Left renal cortex interstitium (tissue), 4 donors: ENCODE results near the gene THRB. TPM values are rescaled to one million over a fixed set of nuclear protein-coding genes. Genes with fewer than 3 reads are reported as not detected.

ENCODE experiments used
- DNase-seq, 4 donors: peaks; one replicate each; pipeline ENCODE4 v3.0.0-alpha.2; 2013; ENCODE audit warnings: low read depth in 4 of 4, low spot score in 2 of 4, missing footprints in 1 of 4
- polyA plus RNA-seq, 4 donors: library from polyadenylated mRNA; unstranded; fragments of 120-200 nt; gene quantifications; one replicate each; pipeline ENCODE4 v1.2.1, GENCODE V29; 2013; ENCODE audit not compliant: insufficient read length in 4 of 4

The THRB gene
- polyA plus RNA-seq, 4 donors, result 20.3 to 28.7 (median 27.2) TPM

GRCh38 chr3:24162929-24163328 lies 331.7 kb downstream of the THRB start:
- no peak for DNase-seq

DNA sequence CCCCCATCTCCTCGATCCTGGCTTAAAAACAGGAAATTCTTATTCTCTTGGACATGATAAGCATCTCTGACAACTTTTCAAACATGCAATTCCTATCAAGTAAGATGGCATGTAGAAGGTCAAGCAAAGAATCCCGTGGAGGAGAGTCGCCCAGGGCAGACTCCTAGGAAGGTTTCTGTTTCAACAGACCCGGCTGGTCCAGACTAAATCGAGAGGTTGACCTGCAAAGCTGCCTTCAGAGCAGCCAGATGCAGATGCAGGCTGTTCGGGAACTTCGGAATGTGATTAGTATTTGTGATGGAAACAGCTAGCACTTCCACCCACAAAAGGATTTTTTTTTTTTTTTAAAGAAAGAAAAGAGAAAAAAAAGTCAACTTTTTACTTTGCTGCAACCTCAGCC lies 332.8 kb downstream of the THRB start:
- DNase-seq, result no peak

- peak in 1 of 4 donors; percentile 7 for DNase-seq
Measured at GRCh38 chr3:24160424-24161095, 334.1 kb downstream of the THRB start.

- no peak for DNase-seq
Measured at GRCh38 chr3:24158761-24159454, 335.7 kb downstream of the THRB start.

- no peak for DNase-seq
Measured at GRCh38 chr3:24157106-24157505, 337.5 kb downstream of the THRB start.

DNA sequence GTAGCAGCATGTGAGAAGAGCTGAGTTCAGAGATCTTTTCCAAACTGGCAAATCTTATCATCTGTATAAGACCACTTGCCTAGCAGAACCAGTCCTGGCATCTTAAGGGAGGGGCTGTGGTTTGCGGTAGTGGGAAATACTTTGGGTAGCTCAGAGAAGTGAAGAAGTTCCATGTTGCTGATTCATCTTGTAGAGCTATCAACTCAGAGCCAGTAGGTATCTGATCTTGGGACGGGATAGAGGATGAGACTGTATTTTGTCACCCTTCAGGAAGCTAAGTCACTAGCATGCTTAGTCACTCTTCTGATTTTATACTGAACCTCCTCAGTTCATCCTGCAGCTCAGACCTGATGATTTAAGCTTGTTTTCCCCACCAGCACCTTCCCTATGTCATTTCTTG lies 338.2 kb downstream of the THRB start:
- no peak for DNase-seq

DNA sequence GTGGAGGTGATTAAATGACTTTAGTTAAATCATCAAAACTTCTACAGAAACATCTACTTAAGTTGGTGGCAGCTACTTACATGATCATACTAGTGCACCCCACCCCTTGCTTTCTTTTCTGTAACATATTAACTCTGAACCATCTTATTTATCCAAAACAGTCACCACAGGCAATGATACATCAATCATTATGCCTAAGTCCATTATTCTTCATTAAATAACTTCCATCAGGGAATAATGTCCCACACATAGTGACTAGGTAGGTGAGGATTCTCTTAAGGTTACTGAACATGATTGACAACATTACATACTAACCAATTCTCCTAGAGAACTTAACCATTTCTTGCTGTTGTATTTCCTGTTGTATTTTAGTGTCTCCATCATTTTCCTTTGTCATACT lies 339.4 kb downstream of the THRB start:
- DNase-seq, result no peak

DNA sequence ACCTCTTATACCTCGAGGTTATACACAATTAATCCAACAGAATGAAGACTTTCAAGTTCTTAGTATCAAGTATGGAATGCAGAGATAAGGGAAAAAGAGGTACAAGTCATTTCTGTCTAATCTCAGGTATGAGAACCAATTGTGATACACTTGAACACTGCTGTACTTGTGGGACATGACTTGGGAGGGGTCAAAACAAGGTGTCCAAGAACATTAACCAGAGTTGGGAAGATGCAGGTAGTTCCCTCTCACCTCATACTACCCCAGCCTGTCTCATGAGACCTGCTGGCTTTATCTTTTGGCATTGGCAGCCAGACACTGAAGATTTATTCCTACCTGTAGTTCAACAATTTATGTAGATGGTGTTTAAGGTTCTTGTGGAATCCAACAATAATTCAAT lies 339.9 kb downstream of the THRB start:
- no peak for DNase-seq

GRCh38 chr3:24154013-24154695 lies 340.5 kb downstream of the THRB start:
- no peak for DNase-seq

DNA sequence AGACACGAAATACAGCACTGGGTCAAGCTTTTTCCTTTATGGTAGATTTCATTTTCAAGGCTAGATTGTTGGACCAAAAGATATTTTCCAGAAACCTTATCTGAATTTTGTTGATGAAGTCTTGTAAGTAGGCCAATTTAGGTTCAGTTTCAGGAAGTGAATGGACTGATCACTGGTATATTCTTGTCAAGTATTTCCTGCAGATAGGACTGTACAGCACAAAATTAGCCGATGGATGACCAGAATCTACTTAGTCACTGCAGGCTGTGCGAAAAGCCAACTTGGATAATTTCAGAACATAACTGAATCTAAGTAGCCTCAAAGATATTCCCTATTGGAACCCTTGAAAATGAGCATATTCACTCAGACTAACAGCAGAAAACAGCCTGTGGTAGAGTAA lies 343.1 kb downstream of the THRB start:
- DNase-seq, result no peak

DNA sequence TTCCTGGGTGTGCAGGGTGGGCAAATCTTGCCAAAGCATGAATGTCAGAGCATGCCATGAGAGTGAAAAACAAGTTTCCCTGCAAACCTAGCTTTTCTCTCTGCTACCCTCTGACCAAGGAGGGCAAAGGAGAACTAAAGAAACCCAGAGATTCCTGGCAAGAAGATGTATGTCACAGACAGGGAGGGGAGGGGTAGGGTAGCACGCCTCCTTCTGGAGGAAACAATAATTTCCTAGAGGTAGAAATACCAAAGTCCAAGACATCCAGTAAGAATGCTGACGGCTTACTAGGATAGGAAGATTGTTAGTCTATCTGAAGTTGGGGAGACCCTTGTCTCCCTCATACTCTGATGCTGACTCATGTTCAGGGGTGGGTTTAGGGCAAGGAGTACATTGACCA lies 345.6 kb downstream of the THRB start:
- DNase-seq, result no peak

- no peak for DNase-seq
Measured at GRCh38 chr3:24145981-24146822, 348.4 kb downstream of the THRB start.

DNA sequence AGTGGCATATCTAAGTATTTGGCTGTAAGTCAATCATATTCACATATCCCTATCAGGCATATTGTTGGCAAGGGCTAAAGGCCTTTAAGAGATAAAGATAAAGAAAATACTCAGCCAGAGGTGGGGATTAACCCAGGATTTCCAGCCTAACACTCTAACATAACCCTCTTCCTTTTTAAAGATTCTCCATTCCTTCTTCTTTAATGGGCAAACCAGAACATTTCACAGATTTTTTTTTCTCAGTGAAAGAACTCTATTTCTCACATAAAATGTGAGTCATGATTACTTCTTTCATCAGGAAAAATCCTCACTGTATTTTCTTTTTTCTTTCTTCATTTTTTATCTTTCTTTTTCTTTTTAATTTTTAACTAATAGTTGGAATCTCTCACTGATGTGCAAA lies 349.2 kb downstream of the THRB start:
- DNase-seq, result no peak

GRCh38 chr3:24142127-24142526 lies 352.5 kb downstream of the THRB start:
- DNase-seq, result no peak

DNA sequence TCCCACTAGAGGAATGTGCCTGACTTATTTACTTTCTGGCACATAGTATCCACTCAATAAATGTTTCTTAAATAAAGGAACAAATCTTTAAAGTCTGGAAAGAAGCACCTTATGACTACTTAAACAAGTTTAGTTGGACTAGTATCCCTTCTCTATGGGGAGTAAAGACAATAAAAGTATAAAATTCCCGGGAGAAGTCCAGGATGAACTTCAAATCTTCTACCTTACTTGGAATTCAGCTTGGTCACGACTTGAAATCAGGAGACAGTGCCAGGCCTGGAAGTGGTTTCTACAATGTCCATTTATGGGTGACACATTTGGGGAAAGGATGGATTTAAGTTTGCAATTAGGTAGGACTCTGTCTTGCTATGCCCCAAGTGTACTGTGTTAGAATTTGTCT lies 353.1 kb downstream of the THRB start:
- DNase-seq, result no peak

- no peak for DNase-seq
Measured at GRCh38 chr3:24139463-24140412, 354.9 kb downstream of the THRB start.

GRCh38 chr3:24138876-24139256 lies 355.8 kb downstream of the THRB start:
- DNase-seq, result no peak

DNA sequence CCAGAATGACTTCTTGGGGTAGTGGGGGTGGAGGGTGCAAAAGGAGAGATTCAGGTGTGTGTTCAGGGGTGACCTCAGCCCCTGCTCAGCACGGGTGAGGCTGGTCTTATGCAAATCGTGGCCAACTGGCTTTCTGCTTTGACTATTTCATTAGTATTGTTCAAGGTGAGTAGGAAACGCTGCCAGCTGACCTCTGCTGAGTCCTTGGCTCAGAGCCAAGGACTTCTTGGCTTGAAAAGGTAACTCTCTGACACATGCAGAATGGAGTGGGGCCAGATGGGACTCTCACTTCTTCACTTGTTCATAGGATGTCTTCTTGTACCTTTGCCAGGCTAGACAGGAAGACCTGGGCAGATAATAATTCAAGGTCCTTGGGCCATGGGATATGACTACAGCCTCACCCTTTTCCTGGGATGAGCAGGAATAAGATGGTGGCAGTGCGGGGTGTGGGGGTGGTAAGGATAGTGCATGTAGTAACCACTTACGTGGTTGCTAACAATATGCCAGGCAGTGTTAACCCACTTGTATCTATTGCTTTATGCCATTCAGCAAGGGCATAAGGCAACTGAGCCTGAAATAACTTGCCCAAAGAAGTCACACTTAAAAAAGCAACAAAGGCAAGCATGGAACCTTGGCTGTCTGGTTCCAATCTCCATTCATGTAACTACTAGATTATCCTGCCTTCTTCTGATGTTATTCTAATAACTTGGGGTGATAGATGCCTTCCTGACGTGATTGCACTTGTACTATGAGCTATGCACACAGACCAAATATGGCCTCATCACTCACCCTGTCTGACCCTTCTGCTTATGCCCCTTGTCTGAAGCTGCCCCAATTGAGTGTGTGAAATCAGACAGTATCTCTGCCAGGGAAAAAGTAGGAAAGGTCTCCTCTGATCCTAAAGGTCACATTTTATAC lies 356.4 kb downstream of the THRB start:
- no peak for DNase-seq

- DNase-seq, result no peak
Measured at GRCh38 chr3:24137334-24137733, 357.3 kb downstream of the THRB start.
